GM23338 (cell line): ENCODE data around the gene OXER1. TPM values are rescaled to one million over a fixed set of nuclear protein-coding genes. Genes with fewer than 3 reads are reported as not detected.

ENCODE experiments used
- ATAC-seq: fragments of 200-7000 bp; cut with Tn5 transposase; 3 replicates; pipeline ENCODE4 v1.9.1; 2020
- DNase-seq: peaks from one replicate; pipeline ENCODE4 v3.0.0-alpha.2; 2015; ENCODE audit warnings: low spot score
- H2AFZ ChIP-seq: fragments of 200-600 bp; sonication (generic); 2 replicates; pipeline ENCODE4 v1.8.0; 2016; ENCODE audit warnings: antibody characterized with exemption, mild to moderate bottlenecking, moderate library complexity
- H3F3A ChIP-seq: fragments of 200-600 bp; sonication (generic); replicated peaks from 2 replicates; pipeline ENCODE4 v1.8.0; 2017; ENCODE audit warnings: antibody characterized with exemption, mixed run types, low read depth
- H3K27ac ChIP-seq: fragments of 200-600 bp; sonication (generic); 2 replicates; pipeline ENCODE4 v1.6.1; 2016; ENCODE audit warnings: low read depth
- H3K27me3 ChIP-seq: fragments of 200-600 bp; sonication (generic); 2 replicates; pipeline ENCODE4 v1.8.0; 2016; ENCODE audit warnings: mild to moderate bottlenecking, mixed run types, moderate library complexity; ENCODE audit not compliant: insufficient read depth
- H3K36me3 ChIP-seq: fragments of 200-600 bp; sonication (generic); 2 replicates; pipeline ENCODE4 v1.8.0; 2016; ENCODE audit warnings: mild to moderate bottlenecking; ENCODE audit not compliant: insufficient read depth
- H3K4me1 ChIP-seq: fragments of 200-600 bp; sonication (generic); 2 replicates; pipeline ENCODE4 v1.8.0; 2016; ENCODE audit warnings: mild to moderate bottlenecking, moderate library complexity; ENCODE audit not compliant: insufficient read depth
- H3K4me2 ChIP-seq: fragments of 200-600 bp; sonication (generic); 2 replicates; pipeline ENCODE4 v1.7.1; 2017; ENCODE audit warnings: mixed run types
- H3K4me3 ChIP-seq: fragments of 200-600 bp; sonication (generic); 2 replicates; pipeline ENCODE4 v1.6.1; 2016; ENCODE audit warnings: mixed run types
- H3K79me2 ChIP-seq: fragments of 200-600 bp; sonication (generic); replicated peaks from 2 replicates; pipeline ENCODE4 v1.8.0; 2017; ENCODE audit warnings: mild to moderate bottlenecking; ENCODE audit not compliant: insufficient read depth
- H3K9me2 ChIP-seq: fragments of 200-600 bp; sonication (generic); 2 replicates; pipeline ENCODE4 v1.8.0; 2017; ENCODE audit not compliant: insufficient read depth
- H4K20me1 ChIP-seq: fragments of 200-600 bp; sonication (generic); replicated peaks from 2 replicates; pipeline ENCODE4 v1.8.0; 2017; ENCODE audit warnings: mild to moderate bottlenecking; ENCODE audit not compliant: insufficient read depth
- H3K27ac Mint-ChIP-seq: 2 replicates; pipeline ENCODE4 v1.8.0; 2020; ENCODE audit warnings: inconsistent platforms, mild to moderate bottlenecking, moderate library complexity, mixed read lengths
- H3K27me3 Mint-ChIP-seq: 3 replicates; pipeline ENCODE4 v1.8.0; 2022; ENCODE audit warnings: low read depth, mild to moderate bottlenecking, moderate library complexity, mixed read lengths, inconsistent platforms; ENCODE audit not compliant: insufficient read depth, poor library complexity
- H3K36me3 Mint-ChIP-seq: 3 replicates; pipeline ENCODE4 v1.8.0; 2021; ENCODE audit warnings: low read depth, mild to moderate bottlenecking, inconsistent platforms, moderate library complexity, mixed read lengths
- H3K4me1 Mint-ChIP-seq: 3 replicates; pipeline ENCODE4 v1.8.0; 2020; ENCODE audit warnings: mild to moderate bottlenecking, inconsistent platforms, mixed read lengths
- H3K4me3 Mint-ChIP-seq: 3 replicates; pipeline ENCODE4 v1.8.0; 2021; ENCODE audit warnings: moderate library complexity, mild to moderate bottlenecking, inconsistent platforms, mixed read lengths
- H3K9me3 Mint-ChIP-seq: 3 replicates; pipeline ENCODE4 v1.8.0; 2020; ENCODE audit warnings: moderate library complexity, mild to moderate bottlenecking, inconsistent platforms, mixed read lengths
- CREB1 ChIP-seq: fragments of 250-450 bp; sonication (Bioruptor Pico); IDR thresholded peaks from 2 replicates; pipeline ENCODE4 v1.5.0; 2020; ENCODE audit warnings: low read depth, mild to moderate bottlenecking, moderate library complexity
- CTCF ChIP-seq, 2 experiments: fragments of 200-600 bp in 1 of 2; sonication (generic) in 1 of 2; conservative IDR thresholded peaks; 2 replicates each; pipeline versions ENCODE4 v1.5.1 to v1.6.1; 2016 to 2017; ENCODE audit warnings: antibody characterized with exemption in 2 of 2, low read depth in 2 of 2, mild to moderate bottlenecking in 2 of 2, moderate library complexity in 1 of 2
- EZH2 ChIP-seq: fragments of 200-600 bp; sonication (generic); IDR thresholded peaks from one replicate; pipeline ENCODE4 v1.8.0; 2017; ENCODE audit warnings: antibody characterized with exemption, mild to moderate bottlenecking, low read depth; ENCODE audit not compliant: unreplicated experiment
- NANOG ChIP-seq: IDR thresholded peaks from 2 replicates; pipeline ENCODE4 v1.6.1; 2016; ENCODE audit warnings: antibody characterized with exemption, borderline replicate concordance
- POLR2AphosphoS5 ChIP-seq: IDR thresholded peaks from 2 replicates; pipeline ENCODE4 v1.6.1; 2016; ENCODE audit warnings: antibody characterized with exemption, low read depth
- REST ChIP-seq: IDR thresholded peaks from one replicate; pipeline ENCODE4 v1.6.1; 2018; ENCODE audit warnings: antibody characterized with exemption; ENCODE audit not compliant: unreplicated experiment
- ZNF462 ChIP-seq: fragments of 250-450 bp; sonication (Bioruptor Pico); IDR thresholded peaks from 2 replicates; pipeline ENCODE4 v1.5.0; 2020; ENCODE audit warnings: mild to moderate bottlenecking, moderate library complexity
- polyA plus RNA-seq: library from polyadenylated mRNA; unstranded; fragments of >200 nt; fragmentation: Nextera tagmentation; extraction: Ambion mirVana; gene quantifications from 2 replicates; pipeline ENCODE4 v1.2.1, GENCODE V29; 2016
- total RNA-seq: library from RNA; depleted of rRNA; stranded (reverse); fragments of >200 nt; shearing (Covaris generic); gene quantifications from 2 replicates; pipeline ENCODE4 v1.2.3, GENCODE V29; 2014

The OXER1 gene
- total and polyA plus RNA-seq, 2 experiments from 2014 or later, result 0.69 to 1.5 TPM

GRCh38 chr2:42788882-42789281 is 24.9 kb upstream of the OXER1 start:
- TF ChIP-seq CREB1 (CRISPR knock-in tag), result no peak
- no peak for TF ChIP-seq NANOG
- TF ChIP-seq CTCF (conservative IDR thresholded peaks at IDR 0.05; ENCODE audit: low read depth in 2 of 2), result no peak
- TF ChIP-seq POLR2AphosphoS5, result no peak
- TF ChIP-seq ZNF462 (CRISPR knock-in tag), result no peak
- no peak for TF ChIP-seq REST
- no peak for TF ChIP-seq EZH2
- H3K4me1 Mint-ChIP-seq, result peaks cover 21% of the 10 kb centered on the region
- H3K4me3 ChIP-seq, result no peak overlapping the region
- H3K4me3 Mint-ChIP-seq, result no peak overlapping the region
- no peak for ATAC-seq
- peaks cover 26% of the 10 kb centered on the region for H3K27me3 Mint-ChIP-seq
- H3K4me1 ChIP-seq, result peaks cover 7% of the 10 kb centered on the region
- H3K79me2 ChIP-seq, result no peaks in the 10 kb centered on the region
- H3K36me3 Mint-ChIP-seq, result no peaks in the 10 kb centered on the region; the same call in 2 of the 3 replicates
- no peak for DNase-seq
- H3K27me3 ChIP-seq, result peaks cover 29% of the 10 kb centered on the region
- H3K9me2 ChIP-seq, result 0 out of 2 replicates have a peak, but pooled peaks cover 3% of the 10 kb centered on the region
- H3K27ac ChIP-seq, result no peak overlapping the region
- no peak overlapping the region for H3K4me2 ChIP-seq
- peaks cover 8% of the 10 kb centered on the region for H3F3A ChIP-seq
- no peaks in the 10 kb centered on the region for H3K36me3 ChIP-seq
- no peak overlapping the region for H2AFZ ChIP-seq
- no peaks in the 10 kb centered on the region for H4K20me1 ChIP-seq
- no peak overlapping the region for H3K27ac Mint-ChIP-seq
- H3K9me3 Mint-ChIP-seq, result no peaks in the 10 kb centered on the region; the same call in 2 of the 3 replicates
